BE2C (cell line): ENCODE data around the gene TEX13B.

ENCODE experiments used
- DNase-seq: peaks from one replicate; pipeline ENCODE4 v3.0.0-alpha.2; 2020
- H3K27me3 ChIP-seq: fragments of 250-450 bp; sonication (Bioruptor Pico); 2 replicates; pipeline ENCODE4 v1.5.1; 2020; ENCODE audit warnings: mild to moderate bottlenecking
- H3K36me3 ChIP-seq: fragments of 250-450 bp; sonication (Bioruptor Pico); 2 replicates; pipeline ENCODE4 v1.5.1; 2020; ENCODE audit warnings: mild to moderate bottlenecking
- H3K4me1 ChIP-seq: fragments of 250-450 bp; sonication (Bioruptor Pico); 2 replicates; pipeline ENCODE4 v1.5.1; 2020
- H3K4me3 ChIP-seq: 2 replicates; pipeline ENCODE4 v1.5.1; 2011; ENCODE audit warnings: low read depth, low read length
- H3K9me3 ChIP-seq: fragments of 250-450 bp; sonication (Bioruptor Pico); 2 replicates; pipeline ENCODE4 v1.5.1; 2020
- TF ChIP-seq, protein P1 (sequence below): IDR thresholded peaks from 2 replicates; pipeline ENCODE4 v1.5.1; 2012; ENCODE audit warnings: mild to moderate bottlenecking, low read depth, low read length

TEX13B gene

DNA sequence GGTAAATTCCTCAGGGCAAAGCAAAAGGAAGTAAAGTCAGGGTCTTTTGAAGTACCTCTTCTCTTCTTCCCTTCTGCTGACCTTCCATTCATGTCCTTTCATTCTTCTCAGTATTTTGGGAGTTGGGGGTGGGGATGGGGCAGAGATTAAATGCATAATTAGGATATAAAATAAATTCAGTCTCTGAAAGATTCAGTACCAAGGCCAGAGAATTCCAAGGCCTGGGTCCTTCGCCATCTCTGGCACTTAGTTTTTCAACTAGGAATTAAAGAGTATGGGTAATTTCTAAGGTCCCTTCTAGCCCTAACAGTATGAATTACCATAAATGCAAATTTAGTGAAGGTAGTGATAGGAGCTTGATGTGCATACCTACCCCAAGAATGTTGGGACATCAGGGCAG is 47.9 kb downstream of the TEX13B start:
- no peaks in the 10 kb centered on the region for H3K36me3 ChIP-seq
- H3K27me3 ChIP-seq: no peaks in the 10 kb centered on the region
- no peak overlapping the region for H3K4me3 ChIP-seq
- H3K4me1 ChIP-seq: no peaks in the 10 kb centered on the region
- DNase-seq: no peak
- no peaks in the 10 kb centered on the region for H3K9me3 ChIP-seq
- TF ChIP-seq, protein P1, sequence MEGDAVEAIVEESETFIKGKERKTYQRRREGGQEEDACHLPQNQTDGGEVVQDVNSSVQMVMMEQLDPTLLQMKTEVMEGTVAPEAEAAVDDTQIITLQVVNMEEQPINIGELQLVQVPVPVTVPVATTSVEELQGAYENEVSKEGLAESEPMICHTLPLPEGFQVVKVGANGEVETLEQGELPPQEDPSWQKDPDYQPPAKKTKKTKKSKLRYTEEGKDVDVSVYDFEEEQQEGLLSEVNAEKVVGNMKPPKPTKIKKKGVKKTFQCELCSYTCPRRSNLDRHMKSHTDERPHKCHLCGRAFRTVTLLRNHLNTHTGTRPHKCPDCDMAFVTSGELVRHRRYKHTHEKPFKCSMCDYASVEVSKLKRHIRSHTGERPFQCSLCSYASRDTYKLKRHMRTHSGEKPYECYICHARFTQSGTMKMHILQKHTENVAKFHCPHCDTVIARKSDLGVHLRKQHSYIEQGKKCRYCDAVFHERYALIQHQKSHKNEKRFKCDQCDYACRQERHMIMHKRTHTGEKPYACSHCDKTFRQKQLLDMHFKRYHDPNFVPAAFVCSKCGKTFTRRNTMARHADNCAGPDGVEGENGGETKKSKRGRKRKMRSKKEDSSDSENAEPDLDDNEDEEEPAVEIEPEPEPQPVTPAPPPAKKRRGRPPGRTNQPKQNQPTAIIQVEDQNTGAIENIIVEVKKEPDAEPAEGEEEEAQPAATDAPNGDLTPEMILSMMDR: no peak
